GM21447 (cell line): ENCODE results near the gene ATG3.
A peak's percentile ranks its signal among the peaks of the same experiment; 100 is the strongest.
"Not testable (repeated sequence)": the region's sequence is repeated elsewhere in the genome, so short reads cannot be mapped to it uniquely, and the experiment has no call there.

Experiments
- ATAC-seq: cut with Tn5 transposase; IDR thresholded peaks from one replicate; pipeline ENCODE4 v1.9.1; 2021; ENCODE audit not compliant: unreplicated experiment

ATG3 gene

GRCh38 chr3:112498914-112499711 is 62.6 kb downstream of the ATG3 start, which contains the start of gene BTLA:
Gene BTLA (minus strand): TSS chr3:112499472. CDS start chr3:112499358, 114 bp downstream.
- ATAC-seq: peak; percentile 62

GRCh38 chr3:112497897-112498548 is 63.7 kb downstream of the ATG3 start:
- ATAC-seq: no peak

GRCh38 chr3:112496366-112497067 is 65.2 kb downstream of the ATG3 start:
- no peak for ATAC-seq

- ATAC-seq: not testable (repeated sequence)
Observed at GRCh38 chr3:112494448-112494767, 67.4 kb downstream of the ATG3 start.

GRCh38 chr3:112492124-112492523 is 69.6 kb downstream of the ATG3 start:
- no peak for ATAC-seq

GRCh38 chr3:112491373-112491772 is 70.4 kb downstream of the ATG3 start:
- ATAC-seq: no peak

GRCh38 chr3:112489674-112490479 is 71.9 kb downstream of the ATG3 start:
- ATAC-seq: peak; percentile 52

GRCh38 chr3:112486811-112487505 is 74.8 kb downstream of the ATG3 start:
- ATAC-seq: no peak

GRCh38 chr3:112484352-112484751 is 77.4 kb downstream of the ATG3 start:
- ATAC-seq: no peak

- peak; percentile 59 for ATAC-seq
Observed at GRCh38 chr3:112482675-112483074, 79.1 kb downstream of the ATG3 start.
